ENCODE results near the gene FNIP1.

DNA sequence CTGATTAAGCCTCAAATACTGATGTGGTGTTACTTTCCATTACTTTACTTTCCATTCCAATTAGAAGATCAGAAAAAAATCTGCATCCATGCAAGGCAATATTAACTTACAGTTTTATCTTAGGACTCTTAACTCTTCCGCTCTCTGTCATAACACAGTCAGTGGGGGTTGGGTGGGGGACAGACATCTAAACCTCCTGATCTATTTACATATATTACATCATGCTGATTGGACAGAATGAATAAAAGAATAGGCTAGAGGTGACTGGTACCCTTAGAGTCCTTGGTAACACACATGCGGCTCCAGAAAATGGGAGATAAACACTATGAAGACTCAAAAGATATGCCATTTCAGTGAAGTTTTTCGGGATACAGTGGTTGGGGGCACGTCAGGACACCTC, 189.4 kb downstream of the FNIP1 start:
- TF ChIP-seq CTCF (IDR thresholded peaks at IDR 0.05; ENCODE audit: poor library complexity) = no peak
- TF ChIP-seq EZH2 (IDR thresholded peaks at IDR 0.05; ENCODE audit: borderline replicate concordance) = no peak
- no peak for TF ChIP-seq EZH2phosphoT487 (IDR thresholded peaks at IDR 0.05; ENCODE audit: low read depth, severe bottlenecking, unreplicated experiment)

Data from hepatocyte (in vitro differentiated cells).